Stimulated activated CD4-positive, alpha-beta T cell treated with anti-CD3 and anti-CD28 coated beads, Interleukin-1b, Interleukin-23, amount 100 ng/mL, for 48 hours (primary cell): Measurements from ENCODE around the gene TENM4.
A peak's percentile ranks its signal among the peaks of the same experiment; 100 is the strongest.
"Not testable (repeated sequence)": the region's sequence is repeated elsewhere in the genome, so short reads cannot be mapped to it uniquely, and the experiment has no call there.

Experiments
- DNase-seq: peaks from one replicate; pipeline ENCODE4 v3.0.0-alpha.2; 2020

TENM4 gene

DNA sequence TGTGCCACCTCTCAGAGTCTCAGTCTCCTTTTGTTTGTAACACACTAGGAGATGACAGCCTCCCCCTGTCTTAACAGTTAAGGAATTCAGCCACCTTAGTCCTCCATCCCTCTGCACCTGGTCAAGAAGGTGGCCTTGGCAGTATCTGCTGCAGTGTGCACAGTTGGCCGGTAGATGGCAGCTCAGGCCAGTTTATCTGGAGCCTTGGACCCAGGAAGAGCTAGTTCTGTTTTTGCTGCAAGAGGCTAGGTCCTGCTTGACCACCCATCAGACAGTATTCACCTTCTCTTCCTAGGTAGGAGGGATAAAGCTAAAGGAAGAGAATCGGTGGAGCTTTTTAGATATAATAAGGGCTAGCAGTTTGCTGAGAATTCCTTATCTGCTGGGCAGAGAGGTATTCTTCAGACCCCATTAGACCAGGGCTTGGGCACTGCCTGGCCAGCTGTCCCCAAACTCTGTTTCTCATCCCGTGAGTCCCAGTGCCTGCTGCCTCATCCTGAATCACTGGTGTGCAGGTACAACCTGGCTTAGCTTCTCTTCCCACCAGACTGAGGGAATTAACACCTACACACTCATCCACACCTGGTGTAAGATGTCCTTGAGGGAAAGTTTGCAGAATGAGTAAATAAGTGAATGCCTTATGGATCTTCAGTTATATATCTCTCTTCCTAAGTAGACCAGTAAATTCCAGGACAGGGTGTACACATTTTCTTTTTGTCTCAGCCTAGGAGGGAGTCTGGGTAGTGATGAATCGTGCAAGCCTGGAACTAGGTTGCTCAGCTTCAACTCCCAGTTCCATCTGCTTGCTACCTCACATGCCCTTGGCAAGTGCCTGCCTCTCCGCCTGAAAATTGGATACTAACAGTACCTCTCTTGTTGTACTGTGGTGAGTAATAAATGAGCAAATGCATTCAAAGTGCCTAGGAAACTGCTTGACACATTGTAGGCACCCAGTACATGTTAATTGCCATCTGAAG is 795.3 kb downstream of the TENM4 start:
- peak; percentile 43 for DNase-seq

DNA sequence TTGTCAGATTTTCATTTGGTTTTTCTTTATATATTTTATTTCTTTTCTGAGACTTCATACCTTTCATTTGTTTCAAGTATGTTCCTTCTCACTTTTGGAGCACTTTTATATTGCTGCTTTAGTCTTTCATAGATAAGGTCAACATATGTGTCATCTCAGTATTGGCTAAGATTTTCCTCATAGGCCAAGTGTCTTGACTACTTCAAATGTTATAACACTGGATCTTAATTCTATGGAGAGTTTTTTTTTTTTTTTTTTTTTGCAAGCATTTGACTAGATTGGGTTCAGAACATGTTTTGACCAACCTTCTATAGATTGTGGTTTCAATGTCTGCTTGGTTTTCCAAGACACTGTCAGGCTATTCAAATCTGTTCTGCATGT is 797.2 kb downstream of the TENM4 start:
- no peak for DNase-seq

GRCh38 chr11:78642979-78643675 is 797.7 kb downstream of the TENM4 start:
- DNase-seq = no peak

- no peak for DNase-seq
These were observed 799.3 kb downstream of the TENM4 start for GRCh38 chr11:78641541-78641940.

DNA sequence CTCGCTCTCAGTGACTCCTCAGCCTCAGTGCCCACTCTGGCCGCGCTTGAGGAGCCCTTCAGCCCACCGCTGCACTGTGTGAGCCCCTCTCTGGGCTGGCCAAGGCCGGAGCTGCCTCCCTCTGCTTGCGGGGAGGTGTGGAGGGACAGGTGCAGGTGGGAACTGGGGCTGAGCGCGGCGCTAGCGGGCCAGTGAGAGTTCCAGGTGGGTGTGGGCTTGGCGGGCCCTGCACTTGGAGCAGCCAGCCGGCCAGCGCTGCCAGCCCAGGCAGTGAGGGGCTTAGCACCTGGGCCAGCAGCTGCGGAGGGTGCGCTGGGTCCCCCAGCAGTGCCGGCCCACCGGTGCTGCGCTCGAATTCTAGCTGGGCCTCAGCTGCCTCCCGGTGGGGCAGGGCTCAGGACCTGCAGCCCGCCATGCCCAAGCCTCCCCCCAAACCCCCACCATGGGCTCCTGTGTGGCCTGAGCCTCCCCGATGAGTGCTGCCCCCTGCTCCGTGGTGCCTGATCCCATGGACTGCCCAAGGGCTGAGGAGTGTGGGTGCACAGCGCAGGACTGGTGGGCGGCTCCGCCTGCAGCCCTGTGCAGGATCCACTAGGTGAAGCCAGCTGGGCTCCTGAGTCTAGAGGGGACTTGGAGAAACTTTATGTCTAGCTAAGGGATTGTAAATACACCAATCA is 802.0 kb downstream of the TENM4 start:
- DNase-seq = no peak

- not testable (repeated sequence) for DNase-seq
These were observed 803.3 kb downstream of the TENM4 start for GRCh38 chr11:78637527-78637926.

DNA sequence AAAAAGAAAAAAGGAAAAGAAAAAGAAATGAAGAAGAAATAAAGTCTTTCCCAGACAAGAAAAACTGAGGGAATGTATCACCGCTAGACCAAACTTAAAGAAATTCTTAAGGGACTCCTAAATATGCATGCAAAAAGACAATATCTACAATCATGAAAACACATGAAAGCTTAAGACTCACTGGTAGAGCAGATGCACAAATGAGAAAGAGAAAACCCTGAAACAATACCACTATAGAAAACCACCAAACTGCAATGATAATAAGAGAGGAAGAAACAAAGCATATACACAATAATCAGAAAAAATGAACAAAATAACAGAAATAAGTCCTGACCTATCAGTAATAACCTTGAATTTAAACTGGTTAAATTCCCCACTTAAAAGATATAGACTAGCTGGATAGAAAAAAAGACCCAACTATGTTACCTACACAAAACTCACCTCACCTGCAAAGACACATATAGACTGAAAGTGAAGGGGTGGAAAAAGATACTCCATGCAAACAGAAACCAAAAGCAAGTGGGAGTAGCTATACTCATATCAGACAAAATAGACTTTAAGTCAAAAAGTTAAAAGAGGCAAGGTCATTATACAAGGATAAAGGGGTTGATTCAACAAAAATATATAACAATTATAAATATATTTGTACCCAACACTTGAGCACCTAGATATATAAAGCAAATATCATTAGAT is 804.9 kb downstream of the TENM4 start:
- DNase-seq = no peak

DNA sequence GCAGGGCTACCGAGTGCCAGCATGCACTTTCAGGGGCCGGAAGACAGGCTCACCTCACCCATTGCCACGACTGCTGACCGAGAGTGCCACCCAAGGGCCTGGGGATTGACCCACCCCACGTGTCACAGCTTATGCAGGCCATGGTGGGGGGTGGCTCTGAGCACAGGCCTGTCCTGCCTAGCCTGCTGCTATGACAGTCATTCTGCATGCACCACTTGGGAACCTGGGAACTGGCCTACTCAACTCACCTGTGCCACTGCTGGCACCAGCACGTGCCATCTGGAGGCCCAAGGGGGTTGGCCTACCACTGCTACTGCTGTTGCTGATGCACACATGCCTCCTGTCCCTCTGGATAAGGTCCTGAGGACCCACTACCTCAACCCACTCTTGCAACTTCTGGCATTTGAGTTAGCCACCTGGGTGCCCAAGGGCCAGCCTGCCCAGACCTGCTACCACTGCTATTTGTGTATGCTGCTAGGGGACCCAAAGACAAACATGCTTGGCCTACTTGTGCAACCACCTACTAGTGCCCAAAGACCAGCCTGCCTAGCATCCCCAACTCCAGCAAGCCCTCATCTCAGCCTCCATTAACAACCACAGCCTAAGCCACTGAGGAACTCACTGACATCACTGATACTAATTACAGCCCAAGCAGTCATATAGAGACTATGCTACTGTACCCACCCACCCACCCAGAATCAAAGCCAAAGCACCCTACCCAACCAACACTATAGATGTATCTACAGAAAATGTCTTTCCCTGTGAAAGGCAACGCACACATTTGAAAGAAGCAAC is 807.1 kb downstream of the TENM4 start:
- DNase-seq = no peak

- no peak for DNase-seq
These were observed 810.1 kb downstream of the TENM4 start for GRCh38 chr11:78630561-78631303.

DNA sequence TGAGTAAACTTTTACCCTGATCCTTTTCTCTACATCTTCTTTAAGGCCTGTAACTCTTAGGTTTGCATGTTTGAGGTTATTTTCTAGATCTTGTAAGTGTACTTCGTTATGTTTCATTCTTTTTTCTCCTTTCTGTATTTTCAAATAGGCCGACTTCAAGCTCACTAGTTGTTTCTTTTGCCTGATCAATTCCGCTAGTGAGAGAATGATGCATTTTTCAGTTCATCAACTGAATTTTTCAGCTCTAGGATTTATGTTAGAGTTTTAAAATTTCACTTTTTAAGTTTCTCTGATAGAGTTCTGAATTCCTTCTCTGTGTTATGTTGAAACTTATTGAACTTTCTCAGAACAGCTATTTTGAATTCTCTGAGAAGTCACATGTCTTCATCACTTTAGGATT is 810.7 kb downstream of the TENM4 start:
- DNase-seq = no peak

DNA sequence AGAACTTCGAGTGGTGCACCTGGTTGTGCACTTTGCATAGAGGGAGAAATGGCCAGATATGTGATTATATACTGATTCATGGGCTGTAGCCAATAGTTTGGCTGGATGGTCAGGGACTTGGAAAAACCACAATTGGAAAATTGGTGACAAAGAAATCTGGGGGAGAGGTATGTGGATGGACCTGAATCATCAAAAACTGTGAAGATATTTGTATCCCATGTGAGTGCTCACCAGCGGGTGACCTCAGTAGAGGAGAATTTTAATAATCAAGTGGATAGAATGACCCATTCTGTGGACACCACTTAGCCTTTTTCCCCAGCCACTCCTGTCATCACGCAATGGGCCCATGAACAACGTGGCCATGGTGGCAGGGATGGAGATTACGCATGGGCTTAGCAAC is 818.2 kb downstream of the TENM4 start:
- DNase-seq = no peak

- no peak for DNase-seq
These were observed 820.7 kb downstream of the TENM4 start for GRCh38 chr11:78620159-78620558.

GRCh38 chr11:78615724-78616123 is 825.1 kb downstream of the TENM4 start:
- no peak for DNase-seq

GRCh38 chr11:78613378-78613813 is 827.4 kb downstream of the TENM4 start:
- no peak for DNase-seq

DNA sequence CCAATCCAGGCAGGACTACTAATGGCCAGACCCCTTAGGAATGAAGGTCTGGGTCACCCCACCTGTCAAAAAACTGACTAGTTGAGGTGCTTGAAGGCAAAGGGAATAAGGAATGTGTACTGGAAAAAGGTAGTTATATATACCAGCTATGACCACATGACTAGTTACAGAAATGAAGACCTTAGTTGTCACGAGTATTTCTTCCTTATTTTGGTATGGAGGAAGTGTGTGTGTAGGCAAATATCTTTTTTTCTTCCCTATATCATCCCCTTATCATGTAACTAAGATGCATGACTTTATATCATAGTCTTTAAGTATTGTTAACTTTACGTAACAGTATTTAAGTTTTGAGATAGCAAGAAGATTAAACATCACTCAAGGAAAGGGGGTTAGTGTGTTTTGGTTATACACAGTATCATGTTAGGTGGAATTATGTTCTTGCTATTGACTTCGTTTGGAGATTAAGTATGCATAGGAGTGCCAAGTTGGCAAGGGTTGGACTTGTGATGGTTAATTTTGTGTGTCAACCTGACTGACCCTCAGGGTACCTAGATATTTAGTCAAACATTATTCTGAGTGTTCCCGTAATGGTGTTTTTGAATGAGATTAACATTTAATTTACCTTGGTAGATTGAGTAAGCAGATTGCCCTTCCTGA is 828.0 kb downstream of the TENM4 start:
- DNase-seq = no peak

- not testable (repeated sequence) for DNase-seq
These were observed 831.5 kb downstream of the TENM4 start for GRCh38 chr11:78609321-78609720.

DNA sequence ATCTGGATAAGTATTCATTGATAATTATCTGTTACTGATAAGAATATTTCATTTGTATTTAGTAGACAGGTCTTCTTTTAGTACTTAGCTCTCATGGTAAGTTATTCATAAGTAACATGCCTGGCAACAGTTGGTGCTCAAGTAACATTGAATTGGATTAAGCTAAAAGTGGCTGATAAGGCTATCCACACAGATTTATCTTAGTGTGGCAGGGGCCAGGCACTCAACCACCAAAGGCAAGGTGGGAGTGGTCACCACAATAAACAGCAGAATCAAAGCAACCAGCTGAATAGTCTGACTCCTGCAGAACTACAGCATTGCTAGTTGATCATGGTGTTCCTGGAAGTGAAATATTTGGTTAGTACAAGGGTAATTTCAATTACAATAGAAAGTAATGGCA is 833.1 kb downstream of the TENM4 start:
- DNase-seq = no peak

GRCh38 chr11:78606667-78607066 is 834.2 kb downstream of the TENM4 start:
- DNase-seq = no peak

- DNase-seq = no peak
These were observed 835.5 kb downstream of the TENM4 start for GRCh38 chr11:78605296-78605695.

DNA sequence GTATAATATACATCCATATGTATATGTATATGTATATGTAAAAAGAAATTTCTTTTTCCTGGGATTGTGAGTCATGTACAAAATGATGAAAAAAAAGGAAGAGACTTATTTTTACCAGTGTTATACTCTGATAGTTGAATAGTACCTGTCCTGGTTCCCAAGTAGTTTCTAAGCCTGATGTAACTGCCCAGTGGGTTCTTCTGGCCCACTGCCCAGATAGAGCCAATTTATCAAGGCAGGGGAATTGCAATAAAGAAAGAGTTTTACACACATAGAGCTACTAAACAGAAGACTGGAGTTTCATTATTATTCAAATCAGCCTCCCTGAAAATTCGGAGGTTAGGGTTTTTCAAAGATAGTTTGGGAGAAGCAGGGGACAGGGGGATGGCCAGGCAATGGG is 837.0 kb downstream of the TENM4 start:
- DNase-seq = no peak
